AG04450 (cell line): ENCODE results near the gene ISOC2. TPM values are rescaled to one million over a fixed set of nuclear protein-coding genes. Genes with fewer than 3 reads are reported as not detected.

ENCODE experiments used
- CTCF ChIA-PET: fragments of 300-600, 350-600 bp; formaldehyde crosslinking; extraction: SDS; loops from one replicate; lab custom pipeline; 2022; ENCODE audit warnings: antibody characterized with exemption, inconsistent platforms; lab: Charles Lee
- POLR2A ChIA-PET: fragments of 350-600 bp; formaldehyde crosslinking; extraction: SDS; loops from one replicate; lab custom pipeline; 2021; ENCODE audit warnings: antibody characterized with exemption, inconsistent platforms; lab: Yijun Ruan, JAX
- DNase-seq: peaks from one replicate; pipeline ENCODE4 v3.0.0-alpha.2; 2011; ENCODE audit warnings: low read depth, low spot score
- H3K27ac ChIP-seq: one replicate; pipeline ENCODE4 v1.5.1; 2012; ENCODE audit warnings: low read depth, low read length, control low read depth
- H3K27me3 ChIP-seq: one replicate; pipeline ENCODE4 v1.6.0; 2012; ENCODE audit warnings: low read length; ENCODE audit not compliant: control insufficient read depth, insufficient read depth
- H3K4me3 ChIP-seq: 2 replicates; pipeline ENCODE4 v1.5.1; 2011; ENCODE audit warnings: mild to moderate bottlenecking, low read depth, low read length, control low read depth
- H3K9me3 ChIP-seq: 2 replicates; pipeline ENCODE4 v1.5.1; 2012; ENCODE audit warnings: low read length; ENCODE audit not compliant: control insufficient read depth, insufficient read depth
- CTCF ChIP-seq: IDR thresholded peaks from 2 replicates; pipeline ENCODE4 v1.5.1; 2011; ENCODE audit warnings: low read depth, low read length, control low read depth, inconsistent platforms
- polyA plus RNA-seq: library from polyadenylated mRNA; depleted of rRNA; stranded (reverse); fragments of >200 nt; gene quantifications from 2 replicates; pipeline ENCODE4 v1.2.3, GENCODE V29; 2011

Gene ISOC2
- polyA plus RNA-seq, 1 experiment, result 45.1 TPM

- no peak overlapping the region for H3K4me3 ChIP-seq
- no peak overlapping the region for H3K27ac ChIP-seq
- peaks cover 14% of the 10 kb centered on the region; the same call in 1 of the 2 replicates for H3K9me3 ChIP-seq
- no peak for DNase-seq
- CTCF ChIA-PET, result no interaction called here
- POLR2A ChIA-PET, result no interaction called here
- no peak for TF ChIP-seq CTCF
- peaks cover 64% of the 10 kb centered on the region for H3K27me3 ChIP-seq
Observed at GRCh38 chr19:55444646-55445045, 16.8 kb downstream of the ISOC2 start.

GRCh38 chr19:55443824-55444480 lies 17.5 kb downstream of the ISOC2 start:
- H3K27ac ChIP-seq, result no peak overlapping the region
- DNase-seq, result no peak
- peaks cover 8% of the 10 kb centered on the region; the same call in 1 of the 2 replicates for H3K9me3 ChIP-seq
- POLR2A ChIA-PET, result no interaction called here
- H3K4me3 ChIP-seq, result no peak overlapping the region
- peaks cover 65% of the 10 kb centered on the region for H3K27me3 ChIP-seq
- CTCF ChIA-PET, result no interaction called here
- TF ChIP-seq CTCF, result no peak

GRCh38 chr19:55443045-55443823 lies 18.2 kb downstream of the ISOC2 start, which contains the start of gene SHISA7:
Gene SHISA7, minus strand, starts transcription at chr19:55443300. Its CDS starts 437 bp downstream, at chr19:55442863.
- TF ChIP-seq CTCF, result no peak
- no peak within 1 kb of the TSS for H3K4me3 ChIP-seq
- peaks cover 8% of the 10 kb centered on the region; the same call in 1 of the 2 replicates for H3K9me3 ChIP-seq
- peaks cover 66% of the 10 kb centered on the region for H3K27me3 ChIP-seq
- ChIA-PET CTCF (no interaction called here), POLR2A (no interaction called here)
- H3K27ac ChIP-seq, result no peak within 1 kb of the TSS
- DNase-seq, result no peak

GRCh38 chr19:55442372-55442961 lies 19.0 kb downstream of the ISOC2 start:
- Histone ChIP-seq H3K9me3 (peaks cover 8% of the 10 kb centered on the region; the same call in 1 of the 2 replicates), H3K27ac (no peak overlapping the region), H3K4me3 (no peak overlapping the region), H3K27me3 (peaks cover 61% of the 10 kb centered on the region)
- TF ChIP-seq CTCF, result no peak
- DNase-seq, result no peak
- ChIA-PET POLR2A (no interaction called here), CTCF (no interaction called here)
